ENCODE results near the gene FAT1. TPM values are rescaled to one million over a fixed set of nuclear protein-coding genes. Genes with fewer than 3 reads are reported as not detected.
A peak's percentile ranks its signal among the peaks of the same experiment; 100 is the strongest.

The FAT1 gene
- total and polyA plus RNA-seq, 7 donors, result 12.6 to 146 (median 93.1) TPM

- TF ChIP-seq POLR2A (IDR thresholded peaks at IDR 0.05) (no peak), EP300 (IDR thresholded peaks at IDR 0.05) (no peak), POLR2AphosphoS5 (IDR thresholded peaks at IDR 0.05) (no peak)
- TF ChIP-seq, protein P1, sequence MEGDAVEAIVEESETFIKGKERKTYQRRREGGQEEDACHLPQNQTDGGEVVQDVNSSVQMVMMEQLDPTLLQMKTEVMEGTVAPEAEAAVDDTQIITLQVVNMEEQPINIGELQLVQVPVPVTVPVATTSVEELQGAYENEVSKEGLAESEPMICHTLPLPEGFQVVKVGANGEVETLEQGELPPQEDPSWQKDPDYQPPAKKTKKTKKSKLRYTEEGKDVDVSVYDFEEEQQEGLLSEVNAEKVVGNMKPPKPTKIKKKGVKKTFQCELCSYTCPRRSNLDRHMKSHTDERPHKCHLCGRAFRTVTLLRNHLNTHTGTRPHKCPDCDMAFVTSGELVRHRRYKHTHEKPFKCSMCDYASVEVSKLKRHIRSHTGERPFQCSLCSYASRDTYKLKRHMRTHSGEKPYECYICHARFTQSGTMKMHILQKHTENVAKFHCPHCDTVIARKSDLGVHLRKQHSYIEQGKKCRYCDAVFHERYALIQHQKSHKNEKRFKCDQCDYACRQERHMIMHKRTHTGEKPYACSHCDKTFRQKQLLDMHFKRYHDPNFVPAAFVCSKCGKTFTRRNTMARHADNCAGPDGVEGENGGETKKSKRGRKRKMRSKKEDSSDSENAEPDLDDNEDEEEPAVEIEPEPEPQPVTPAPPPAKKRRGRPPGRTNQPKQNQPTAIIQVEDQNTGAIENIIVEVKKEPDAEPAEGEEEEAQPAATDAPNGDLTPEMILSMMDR (IDR thresholded peaks at IDR 0.05), result no peak
- no peaks in the 10 kb centered on the region for H3K9me3 ChIP-seq
- no peak overlapping the region for H3K27ac ChIP-seq
- no peaks in the 10 kb centered on the region for H3K36me3 ChIP-seq
- peak overlapping the region in 3 of 4 donors; percentile 20 to 29 (median 28) for H3K4me3 ChIP-seq
- WGBS, 2 donors, result 10 to 45% methylated on average over 23 of the region's 23 CpGs
- DNase-seq, result no peak
- intact Hi-C loops (cut with DNase I), result no loop called here
- H3K4me1 ChIP-seq, result peaks cover 0 to 11% (median 5%) of the 10 kb centered on the region in 4 donors
- no peaks in the 10 kb centered on the region for H3K27me3 ChIP-seq
Observed at GRCh38 chr4:186570193-186570996, 153.3 kb downstream of the FAT1 start.

GRCh38 chr4:186569533-186570192, 154.0 kb downstream of the FAT1 start:
- H3K4me1 ChIP-seq, result peaks cover 0 to 11% (median 5%) of the 10 kb centered on the region in 4 donors
- no peaks in the 10 kb centered on the region for H3K36me3 ChIP-seq
- TF ChIP-seq, protein P1 (IDR thresholded peaks at IDR 0.05), result no peak
- TF ChIP-seq POLR2A (IDR thresholded peaks at IDR 0.05) (no peak), EP300 (IDR thresholded peaks at IDR 0.05) (no peak), POLR2AphosphoS5 (IDR thresholded peaks at IDR 0.05) (no peak)
- 17 to 53% methylated on average over 10 of the region's 10 CpGs for WGBS, 2 donors
- no peak for DNase-seq
- H3K9me3 ChIP-seq, result no peaks in the 10 kb centered on the region
- peak overlapping the region in 3 of 4 donors; percentile 20 to 29 (median 28) for H3K4me3 ChIP-seq
- H3K27ac ChIP-seq, result no peak overlapping the region
- intact Hi-C loops (cut with DNase I), result no loop called here
- no peaks in the 10 kb centered on the region for H3K27me3 ChIP-seq

DNA sequence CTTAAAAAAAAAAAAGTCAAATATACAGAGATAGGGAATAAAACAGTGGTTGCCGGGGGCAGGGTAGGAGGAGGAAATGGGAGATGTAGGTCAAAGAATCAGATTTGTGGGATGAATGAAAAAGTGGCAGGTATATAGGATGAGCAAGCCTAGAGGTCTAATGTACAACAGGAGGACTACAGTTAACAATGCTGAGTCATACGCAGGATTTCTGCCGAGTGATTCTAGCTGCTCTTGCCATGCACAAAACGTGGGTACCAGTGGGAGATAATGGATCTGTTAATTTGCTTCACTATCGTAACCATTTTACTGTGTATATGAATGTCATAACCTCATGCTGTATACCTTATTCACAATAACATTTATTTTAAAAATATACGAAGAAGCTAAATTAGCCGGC, 157.6 kb downstream of the FAT1 start:
- no peak for DNase-seq

DNA sequence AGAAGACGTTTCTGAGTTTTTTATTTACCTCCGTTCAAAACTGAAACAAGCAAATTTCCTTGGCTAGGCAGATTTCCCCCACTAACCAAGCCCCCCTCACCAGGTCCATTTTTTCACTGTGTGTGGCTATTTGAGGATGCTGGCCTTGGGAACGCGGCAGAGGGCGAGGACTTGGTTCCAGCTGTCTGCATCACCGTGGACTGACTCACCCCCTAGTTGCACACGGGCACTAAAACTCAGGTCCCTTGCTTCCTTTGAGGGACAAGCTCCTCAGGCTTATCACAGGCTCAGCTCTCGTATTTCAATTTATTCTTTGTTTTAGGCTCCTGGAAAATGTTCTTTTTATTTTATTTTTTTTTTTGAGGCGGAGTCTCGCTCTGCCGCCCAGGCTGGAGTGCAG, 159.9 kb downstream of the FAT1 start:
- no peaks in the 10 kb centered on the region for H3K36me3 ChIP-seq
- H3K27ac ChIP-seq, result no peak overlapping the region
- TF ChIP-seq POLR2AphosphoS5 (IDR thresholded peaks at IDR 0.05) (no peak), POLR2A (IDR thresholded peaks at IDR 0.05) (no peak), EP300 (IDR thresholded peaks at IDR 0.05) (no peak)
- TF ChIP-seq, protein P1 (IDR thresholded peaks at IDR 0.05), result no peak
- no peak for DNase-seq
- 77 to 82% methylated on average over 11 of the region's 11 CpGs for WGBS, 2 donors
- H3K4me1 ChIP-seq, result no peaks in the 10 kb centered on the region
- H3K9me3 ChIP-seq, result peaks cover 0 to 4% (median under 1%) of the 10 kb centered on the region in 4 donors
- no peaks in the 10 kb centered on the region for H3K27me3 ChIP-seq
- intact Hi-C loops (cut with DNase I), result no loop called here
- no peak overlapping the region for H3K4me3 ChIP-seq

More for the DNA sequence above, 157.6 kb downstream of the FAT1 start:
- Histone ChIP-seq H3K9me3 (no peaks in the 10 kb centered on the region), H3K36me3 (no peaks in the 10 kb centered on the region), H3K4me3 (no peak overlapping the region), H3K27me3 (no peaks in the 10 kb centered on the region), H3K4me1 (peaks cover 0 to 11% (median 5%) of the 10 kb centered on the region in 4 donors), H3K27ac (no peak overlapping the region)
- TF ChIP-seq, protein P1 (IDR thresholded peaks at IDR 0.05), result no peak
- no peak for TF ChIP-seq POLR2A (IDR thresholded peaks at IDR 0.05)
- no peak for TF ChIP-seq POLR2AphosphoS5 (IDR thresholded peaks at IDR 0.05)
- no peak for TF ChIP-seq EP300 (IDR thresholded peaks at IDR 0.05)
- WGBS, 2 donors, result 80 to 85% methylated on average over 7 of the region's 7 CpGs
- intact Hi-C loops (cut with DNase I), result no loop called here

All from sigmoid colon (tissue), 7 donors.